ENCODE measurements around the gene SDCCAG8.

SDCCAG8 gene

GRCh38 chr1:243253926-243254232, 2.0 kb upstream of the SDCCAG8 start:
- Histone ChIP-seq H3K9me3 (ENCODE audit: control insufficient read depth, low read length) (no peaks in the 10 kb centered on the region), H3K79me2 (no peaks in the 10 kb centered on the region), H3K4me2 (ENCODE audit: low read length) (peak overlapping the region; percentile 85), H3K27me3 (ENCODE audit: control insufficient read depth, insufficient read depth, low read length) (no peaks in the 10 kb centered on the region), H3K36me3 (ENCODE audit: control insufficient read depth, insufficient read depth, low read length) (no peaks in the 10 kb centered on the region), H2AFZ (peak overlapping the region; percentile 72), H3K9ac (no peak overlapping the region), H3K4me3 (ENCODE audit: low read depth, low read length) (peak overlapping the region; percentile 35), H3K4me1 (no peaks in the 10 kb centered on the region), H3K27ac (peak overlapping the region; percentile 22)
- TF ChIP-seq CTCF (IDR thresholded peaks at IDR 0.05), result no peak

- Histone ChIP-seq H3K9ac (no peak overlapping the region), H3K27ac (peak overlapping the region; percentile 85), H2AFZ (peak overlapping the region; percentile 72), H3K4me1 (no peaks in the 10 kb centered on the region), H3K4me2 (ENCODE audit: low read length) (peak overlapping the region; percentile 85), H3K4me3 (ENCODE audit: low read depth, low read length) (peak overlapping the region; percentile 71), H3K9me3 (ENCODE audit: control insufficient read depth, low read length) (no peaks in the 10 kb centered on the region), H3K79me2 (no peaks in the 10 kb centered on the region), H3K27me3 (ENCODE audit: control insufficient read depth, insufficient read depth, low read length) (no peaks in the 10 kb centered on the region), H3K36me3 (ENCODE audit: control insufficient read depth, insufficient read depth, low read length) (no peaks in the 10 kb centered on the region)
- no peak for TF ChIP-seq CTCF (IDR thresholded peaks at IDR 0.05)
Measured at GRCh38 chr1:243254233-243254926, 1.5 kb upstream of the SDCCAG8 start.

DNA sequence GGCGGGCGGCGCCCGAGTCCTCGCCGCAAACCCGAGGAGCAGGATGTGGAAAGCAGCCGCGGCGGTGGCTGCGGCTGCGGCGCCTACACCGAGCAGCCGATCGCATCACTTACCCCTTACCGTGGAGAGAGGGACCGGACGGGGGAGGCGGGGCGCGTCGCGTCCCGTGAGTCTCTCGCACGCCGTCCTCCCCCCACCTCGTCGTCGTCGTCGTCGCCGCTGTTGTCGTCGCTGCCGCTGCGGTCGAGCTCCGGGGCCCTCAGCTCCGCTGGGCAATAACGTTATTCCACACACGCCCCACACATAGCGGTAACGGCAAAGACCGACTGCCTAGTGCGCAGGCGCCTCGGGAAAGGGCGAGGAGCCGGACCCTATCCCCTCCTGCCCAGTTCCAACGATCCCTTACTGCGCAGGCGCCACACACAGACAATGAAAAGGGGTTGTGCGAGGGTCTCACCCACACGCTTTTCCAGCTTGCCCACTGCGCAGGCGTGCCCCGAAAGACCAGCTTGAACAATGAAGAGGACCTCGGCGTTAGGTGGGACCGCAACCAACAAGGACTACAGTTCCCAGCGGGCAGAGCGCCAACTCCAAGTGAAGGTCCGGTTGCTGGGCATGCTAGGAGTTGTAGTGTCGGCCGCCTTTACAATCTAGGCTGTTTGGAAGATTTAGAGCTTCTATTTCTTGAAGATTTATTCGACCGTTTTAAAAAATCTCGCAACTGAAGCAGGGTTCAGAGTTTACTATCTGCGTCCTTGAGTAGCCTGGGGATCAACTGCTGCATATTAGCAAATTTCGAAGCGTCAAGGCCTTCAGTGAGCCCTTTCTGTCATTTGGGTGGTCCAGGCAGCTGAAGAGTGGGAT, 682 bp upstream of the SDCCAG8 start, which contains the start of gene CEP170:
CEP170 (minus strand) TSS at position 355 of the 864 bp plus-strand sequence. CDS start 30,001 bp downstream, outside the sequence.
- Histone ChIP-seq H3K4me3 (ENCODE audit: low read depth, low read length) (peak within 1 kb of the TSS; percentile 71), H3K27me3 (ENCODE audit: control insufficient read depth, insufficient read depth, low read length) (no peaks in the 10 kb centered on the region), H3K4me1 (no peaks in the 10 kb centered on the region), H3K79me2 (peaks cover 2% of the 10 kb centered on the region), H3K27ac (peak within 1 kb of the TSS; percentile 85), H3K36me3 (ENCODE audit: control insufficient read depth, insufficient read depth, low read length) (no peaks in the 10 kb centered on the region), H3K9ac (peak within 1 kb of the TSS; percentile 34), H3K4me2 (ENCODE audit: low read length) (peak within 1 kb of the TSS; percentile 85), H3K9me3 (ENCODE audit: control insufficient read depth, low read length) (no peaks in the 10 kb centered on the region), H2AFZ (peak within 1 kb of the TSS; percentile 87)
- no peak for TF ChIP-seq CTCF (IDR thresholded peaks at IDR 0.05)

DNA sequence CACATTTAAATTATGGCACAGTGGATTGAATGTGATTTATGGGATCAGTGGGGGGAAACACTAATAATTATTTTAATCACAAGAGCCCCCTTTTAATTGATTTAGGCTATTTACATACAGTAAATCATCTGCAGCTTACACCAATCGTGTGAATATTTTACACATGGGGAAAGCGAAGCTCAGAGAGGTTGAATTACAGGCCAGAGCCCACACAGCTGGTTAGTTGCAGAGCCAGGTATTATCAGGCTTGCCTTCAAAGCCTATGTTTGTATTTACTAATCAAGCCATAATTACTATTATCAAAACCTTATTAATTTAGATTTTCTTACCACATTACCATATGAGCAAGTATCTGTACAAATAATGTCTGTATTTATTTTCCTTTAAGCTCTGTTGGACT, 749 bp downstream of the SDCCAG8 start:
- peak overlapping the region; percentile 87 for H2AFZ ChIP-seq
- peak overlapping the region; percentile 85 for H3K27ac ChIP-seq
- H3K9me3 ChIP-seq (ENCODE audit: control insufficient read depth, low read length), result no peaks in the 10 kb centered on the region
- peak overlapping the region; percentile 71 for H3K4me3 ChIP-seq (ENCODE audit: low read depth, low read length)
- no peak for TF ChIP-seq CTCF (IDR thresholded peaks at IDR 0.05)
- H3K27me3 ChIP-seq (ENCODE audit: control insufficient read depth, insufficient read depth, low read length), result no peaks in the 10 kb centered on the region
- H3K4me2 ChIP-seq (ENCODE audit: low read length), result peak overlapping the region; percentile 74
- H3K36me3 ChIP-seq (ENCODE audit: control insufficient read depth, insufficient read depth, low read length), result no peaks in the 10 kb centered on the region
- peaks cover 2% of the 10 kb centered on the region for H3K79me2 ChIP-seq
- no peak overlapping the region for H3K9ac ChIP-seq
- H3K4me1 ChIP-seq, result no peaks in the 10 kb centered on the region
